ENCODE results near the gene LPP.

- TF ChIP-seq EZH2phosphoT487 (IDR thresholded peaks at IDR 0.05; ENCODE audit: borderline replicate concordance, low read length) = no peak
- no peak for TF ChIP-seq CTCF (IDR thresholded peaks at IDR 0.05; ENCODE audit: low read depth, low read length, poor library complexity, severe bottlenecking)
These were observed 675.6 kb downstream of the LPP start for GRCh38 chr3:188829576-188829975.
